ENCODE results near the gene ZBTB46.

DNA sequence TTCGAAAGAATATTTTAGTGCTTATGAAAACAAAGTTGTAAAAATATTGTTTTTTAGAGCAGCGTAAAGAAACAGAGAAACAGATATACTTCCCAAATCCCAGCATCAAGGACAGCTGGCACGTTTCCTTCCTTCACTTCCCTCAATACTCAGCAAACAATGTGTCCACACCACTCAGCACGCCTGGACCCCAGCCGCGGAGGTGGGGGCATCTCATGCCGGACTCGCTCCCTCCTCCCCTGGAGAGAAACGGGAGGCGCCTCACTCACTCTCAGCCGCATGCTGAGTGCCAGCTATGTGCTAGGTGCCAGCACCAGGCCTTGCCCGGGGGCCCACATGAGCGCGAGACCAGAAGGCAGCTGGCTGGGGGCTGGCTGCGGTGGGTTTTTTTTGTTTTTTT is 56.8 kb downstream of the ZBTB46 start:
- TF ChIP-seq, protein P1, sequence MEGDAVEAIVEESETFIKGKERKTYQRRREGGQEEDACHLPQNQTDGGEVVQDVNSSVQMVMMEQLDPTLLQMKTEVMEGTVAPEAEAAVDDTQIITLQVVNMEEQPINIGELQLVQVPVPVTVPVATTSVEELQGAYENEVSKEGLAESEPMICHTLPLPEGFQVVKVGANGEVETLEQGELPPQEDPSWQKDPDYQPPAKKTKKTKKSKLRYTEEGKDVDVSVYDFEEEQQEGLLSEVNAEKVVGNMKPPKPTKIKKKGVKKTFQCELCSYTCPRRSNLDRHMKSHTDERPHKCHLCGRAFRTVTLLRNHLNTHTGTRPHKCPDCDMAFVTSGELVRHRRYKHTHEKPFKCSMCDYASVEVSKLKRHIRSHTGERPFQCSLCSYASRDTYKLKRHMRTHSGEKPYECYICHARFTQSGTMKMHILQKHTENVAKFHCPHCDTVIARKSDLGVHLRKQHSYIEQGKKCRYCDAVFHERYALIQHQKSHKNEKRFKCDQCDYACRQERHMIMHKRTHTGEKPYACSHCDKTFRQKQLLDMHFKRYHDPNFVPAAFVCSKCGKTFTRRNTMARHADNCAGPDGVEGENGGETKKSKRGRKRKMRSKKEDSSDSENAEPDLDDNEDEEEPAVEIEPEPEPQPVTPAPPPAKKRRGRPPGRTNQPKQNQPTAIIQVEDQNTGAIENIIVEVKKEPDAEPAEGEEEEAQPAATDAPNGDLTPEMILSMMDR (IDR thresholded peaks at IDR 0.05; ENCODE audit: low read depth, low read length, missing input control): no peak
- TF ChIP-seq, protein P2, sequence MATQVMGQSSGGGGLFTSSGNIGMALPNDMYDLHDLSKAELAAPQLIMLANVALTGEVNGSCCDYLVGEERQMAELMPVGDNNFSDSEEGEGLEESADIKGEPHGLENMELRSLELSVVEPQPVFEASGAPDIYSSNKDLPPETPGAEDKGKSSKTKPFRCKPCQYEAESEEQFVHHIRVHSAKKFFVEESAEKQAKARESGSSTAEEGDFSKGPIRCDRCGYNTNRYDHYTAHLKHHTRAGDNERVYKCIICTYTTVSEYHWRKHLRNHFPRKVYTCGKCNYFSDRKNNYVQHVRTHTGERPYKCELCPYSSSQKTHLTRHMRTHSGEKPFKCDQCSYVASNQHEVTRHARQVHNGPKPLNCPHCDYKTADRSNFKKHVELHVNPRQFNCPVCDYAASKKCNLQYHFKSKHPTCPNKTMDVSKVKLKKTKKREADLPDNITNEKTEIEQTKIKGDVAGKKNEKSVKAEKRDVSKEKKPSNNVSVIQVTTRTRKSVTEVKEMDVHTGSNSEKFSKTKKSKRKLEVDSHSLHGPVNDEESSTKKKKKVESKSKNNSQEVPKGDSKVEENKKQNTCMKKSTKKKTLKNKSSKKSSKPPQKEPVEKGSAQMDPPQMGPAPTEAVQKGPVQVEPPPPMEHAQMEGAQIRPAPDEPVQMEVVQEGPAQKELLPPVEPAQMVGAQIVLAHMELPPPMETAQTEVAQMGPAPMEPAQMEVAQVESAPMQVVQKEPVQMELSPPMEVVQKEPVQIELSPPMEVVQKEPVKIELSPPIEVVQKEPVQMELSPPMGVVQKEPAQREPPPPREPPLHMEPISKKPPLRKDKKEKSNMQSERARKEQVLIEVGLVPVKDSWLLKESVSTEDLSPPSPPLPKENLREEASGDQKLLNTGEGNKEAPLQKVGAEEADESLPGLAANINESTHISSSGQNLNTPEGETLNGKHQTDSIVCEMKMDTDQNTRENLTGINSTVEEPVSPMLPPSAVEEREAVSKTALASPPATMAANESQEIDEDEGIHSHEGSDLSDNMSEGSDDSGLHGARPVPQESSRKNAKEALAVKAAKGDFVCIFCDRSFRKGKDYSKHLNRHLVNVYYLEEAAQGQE (IDR thresholded peaks at IDR 0.05): no peak
- TF ChIP-seq, protein P3, sequence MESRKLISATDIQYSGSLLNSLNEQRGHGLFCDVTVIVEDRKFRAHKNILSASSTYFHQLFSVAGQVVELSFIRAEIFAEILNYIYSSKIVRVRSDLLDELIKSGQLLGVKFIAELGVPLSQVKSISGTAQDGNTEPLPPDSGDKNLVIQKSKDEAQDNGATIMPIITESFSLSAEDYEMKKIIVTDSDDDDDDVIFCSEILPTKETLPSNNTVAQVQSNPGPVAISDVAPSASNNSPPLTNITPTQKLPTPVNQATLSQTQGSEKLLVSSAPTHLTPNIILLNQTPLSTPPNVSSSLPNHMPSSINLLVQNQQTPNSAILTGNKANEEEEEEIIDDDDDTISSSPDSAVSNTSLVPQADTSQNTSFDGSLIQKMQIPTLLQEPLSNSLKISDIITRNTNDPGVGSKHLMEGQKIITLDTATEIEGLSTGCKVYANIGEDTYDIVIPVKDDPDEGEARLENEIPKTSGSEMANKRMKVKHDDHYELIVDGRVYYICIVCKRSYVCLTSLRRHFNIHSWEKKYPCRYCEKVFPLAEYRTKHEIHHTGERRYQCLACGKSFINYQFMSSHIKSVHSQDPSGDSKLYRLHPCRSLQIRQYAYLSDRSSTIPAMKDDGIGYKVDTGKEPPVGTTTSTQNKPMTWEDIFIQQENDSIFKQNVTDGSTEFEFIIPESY (IDR thresholded peaks at IDR 0.05): no peak
- TF ChIP-seq TAF1 (conservative IDR thresholded peaks at IDR 0.05) (no peak), SP1 (IDR thresholded peaks at IDR 0.05) (no peak), RAD21 (IDR thresholded peaks at IDR 0.05) (no peak)
- TF ChIP-seq, protein P4, sequence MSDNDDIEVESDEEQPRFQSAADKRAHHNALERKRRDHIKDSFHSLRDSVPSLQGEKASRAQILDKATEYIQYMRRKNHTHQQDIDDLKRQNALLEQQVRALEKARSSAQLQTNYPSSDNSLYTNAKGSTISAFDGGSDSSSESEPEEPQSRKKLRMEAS (IDR thresholded peaks at IDR 0.05): no peak
